ENCODE measurements around the gene FDXR. TPM values are rescaled to one million over a fixed set of nuclear protein-coding genes. Genes with fewer than 3 reads are reported as not detected.
"Not testable (repeated sequence)": the region's sequence is repeated elsewhere in the genome, so short reads cannot be mapped to it uniquely, and the experiment has no call there.

The FDXR gene
- polyA plus RNA-seq, 3 donors = 9.1 to 12.0 (median 10.0) TPM

- no peak for DNase-seq
Measured at GRCh38 chr17:74873874-74874614, 1.2 kb upstream of the FDXR start.

GRCh38 chr17:74873037-74873873 is 461 bp upstream of the FDXR start:
- DNase-seq = peak; percentile 100

GRCh38 chr17:74871356-74872076 is 1.3 kb downstream of the FDXR start:
- DNase-seq = no peak

GRCh38 chr17:74870512-74870911 is 2.3 kb downstream of the FDXR start:
- DNase-seq = no peak

- not testable (repeated sequence) for DNase-seq
Measured at GRCh38 chr17:74870028-74870427, 2.8 kb downstream of the FDXR start.

GRCh38 chr17:74868908-74869255 is 3.9 kb downstream of the FDXR start:
- DNase-seq = no peak

GRCh38 chr17:74868251-74868907 is 4.4 kb downstream of the FDXR start:
- no peak for DNase-seq

- no peak for DNase-seq
Measured at GRCh38 chr17:74866198-74866835, 6.5 kb downstream of the FDXR start.

- DNase-seq = no peak
Measured at GRCh38 chr17:74865504-74866197, 7.1 kb downstream of the FDXR start.

- peak; percentile 63 for DNase-seq
Measured at GRCh38 chr17:74864866-74865395, 7.9 kb downstream of the FDXR start.

GRCh38 chr17:74864297-74864865 is 8.4 kb downstream of the FDXR start:
- no peak for DNase-seq

- DNase-seq = no peak
Measured at GRCh38 chr17:74863420-74864296, 9.1 kb downstream of the FDXR start.

GRCh38 chr17:74862919-74863318 is 9.9 kb downstream of the FDXR start:
- DNase-seq = no peak

- DNase-seq = peak; percentile 67
Measured at GRCh38 chr17:74862108-74862901, 10.5 kb downstream of the FDXR start.

GRCh38 chr17:74861662-74862107 is 11.1 kb downstream of the FDXR start:
- DNase-seq = no peak

GRCh38 chr17:74860872-74861661 is 11.7 kb downstream of the FDXR start:
- no peak for DNase-seq

GRCh38 chr17:74860229-74860871 is 12.4 kb downstream of the FDXR start:
- no peak for DNase-seq
